Ureter (tissue), 1 donor: ENCODE measurements around the gene RRAD. TPM values are rescaled to one million over a fixed set of nuclear protein-coding genes. Genes with fewer than 3 reads are reported as not detected.

Experiments
- DNase-seq: peaks from one replicate; pipeline ENCODE4 v3.0.0-alpha.2; 2020; ENCODE audit warnings: low spot score
- total RNA-seq: library from RNA; stranded (reverse); gene quantifications from one replicate; pipeline ENCODE4 v1.2.4, GENCODE V29; 2023
- donor health status: DM: yes; HTN: yes; CAD: no.

Gene RRAD
- total RNA-seq, 1 donor from 2014 or later: 7.7 TPM

GRCh38 chr16:66934138-66934838 lies 9.0 kb upstream of the RRAD start, which contains the start of gene CIAO2B:
CIAO2B (minus strand) TSS chr16:66934402; CDS start chr16:66934364, 38 bp downstream.
- peak; percentile 91 for DNase-seq

- no peak for DNase-seq
Observed at GRCh38 chr16:66933776-66934137, 8.4 kb upstream of the RRAD start.

- DNase-seq: no peak
Observed at GRCh38 chr16:66932076-66932475, 6.7 kb upstream of the RRAD start.

- DNase-seq: no peak
Observed at GRCh38 chr16:66931665-66932064, 6.3 kb upstream of the RRAD start.

- DNase-seq: no peak
Observed at GRCh38 chr16:66930189-66930588, 4.9 kb upstream of the RRAD start.

GRCh38 chr16:66928702-66929388 lies 3.5 kb upstream of the RRAD start:
- DNase-seq: no peak

GRCh38 chr16:66927918-66928649 lies 2.7 kb upstream of the RRAD start:
- DNase-seq: no peak

- DNase-seq: no peak
Observed at GRCh38 chr16:66926961-66927436, 1.7 kb upstream of the RRAD start.

GRCh38 chr16:66926171-66926947 lies 1.0 kb upstream of the RRAD start:
- no peak for DNase-seq

GRCh38 chr16:66924527-66925321 lies 611 bp downstream of the RRAD start:
- DNase-seq: no peak

GRCh38 chr16:66923866-66924265 lies 1.5 kb downstream of the RRAD start:
- DNase-seq: no peak

GRCh38 chr16:66923247-66923731 lies 2.0 kb downstream of the RRAD start:
- peak; percentile 68 for DNase-seq

GRCh38 chr16:66921729-66922450 lies 3.4 kb downstream of the RRAD start:
- no peak for DNase-seq

GRCh38 chr16:66920924-66921680 lies 4.2 kb downstream of the RRAD start:
- no peak for DNase-seq

- no peak for DNase-seq
Observed at GRCh38 chr16:66920299-66920590, 5.1 kb downstream of the RRAD start.

GRCh38 chr16:66919569-66920298 lies 5.6 kb downstream of the RRAD start:
- DNase-seq: no peak

GRCh38 chr16:66918803-66919568 lies 6.3 kb downstream of the RRAD start, which contains the start of gene CDH16:
CDH16 (minus strand) TSS chr16:66918885; CDS start chr16:66918065, 820 bp downstream.
- no peak for DNase-seq

GRCh38 chr16:66918355-66918754 lies 7.0 kb downstream of the RRAD start:
- DNase-seq: no peak
